MCF 10A (cell line): ENCODE measurements around the gene HTT. TPM values are rescaled to one million over a fixed set of nuclear protein-coding genes. Genes with fewer than 3 reads are reported as not detected.
"Not testable (repeated sequence)": the region's sequence is repeated elsewhere in the genome, so short reads cannot be mapped to it uniquely, and the experiment has no call there.

ENCODE experiments used
- BruUV-seq: library from RNA; stranded (reverse); fragments of 400-500 nt; replicated peaks from 2 replicates; lab custom pipeline; 2021; lab: Mats Ljungman, UMichigan
- CTCF ChIA-PET: fragments of 300-600 bp; sonication (Branson Sonifier 250); formaldehyde crosslinking; extraction: SDS; loops from one replicate; lab custom pipeline; 2021; ENCODE audit warnings: antibody characterized with exemption, inconsistent platforms; lab: Yijun Ruan, JAX
- POLR2A ChIA-PET: fragments of 300-600, 350-650 bp; sonication (Branson Sonifier 250); formaldehyde crosslinking; extraction: SDS; loops from one replicate; lab custom pipeline; 2020; ENCODE audit warnings: antibody characterized with exemption, inconsistent platforms; lab: Yijun Ruan, JAX
- DNase-seq: peaks from one replicate; pipeline ENCODE4 v3.0.0-alpha.2; 2018; ENCODE audit not compliant: unreplicated experiment
- H3K27ac Mint-ChIP-seq: one replicate; pipeline ENCODE4 v1.8.0; 2022; ENCODE audit warnings: mild to moderate bottlenecking, low read depth, mixed read lengths; ENCODE audit not compliant: unreplicated experiment
- H3K27me3 Mint-ChIP-seq: one replicate; pipeline ENCODE4 v1.8.0; 2022; ENCODE audit warnings: mixed read lengths; ENCODE audit not compliant: insufficient read depth, unreplicated experiment
- H3K36me3 Mint-ChIP-seq: one replicate; pipeline ENCODE4 v1.8.0; 2022; ENCODE audit warnings: mild to moderate bottlenecking, moderate library complexity, mixed read lengths; ENCODE audit not compliant: insufficient read depth, unreplicated experiment
- H3K4me1 Mint-ChIP-seq: one replicate; pipeline ENCODE4 v1.8.0; 2022; ENCODE audit warnings: mixed read lengths; ENCODE audit not compliant: insufficient read depth, unreplicated experiment
- H3K4me3 Mint-ChIP-seq: one replicate; pipeline ENCODE4 v1.8.0; 2022; ENCODE audit warnings: mild to moderate bottlenecking, moderate library complexity, mixed read lengths; ENCODE audit not compliant: unreplicated experiment
- H3K9me3 Mint-ChIP-seq: one replicate; pipeline ENCODE4 v1.8.0; 2022; ENCODE audit warnings: mixed read lengths; ENCODE audit not compliant: unreplicated experiment
- intact Hi-C: fragments of 100-400 bp; cut with micrococcal nuclease; formaldehyde crosslinking; loops from 2 replicates; pipeline ENCODE4 v1.14.1; 2022
- total RNA-seq: library from RNA; stranded (reverse); gene quantifications from 2 replicates; pipeline ENCODE4 v1.2.3, GENCODE V29; 2022
- TF ChIP-seq, protein P1 (sequence below): fragments of 200-600 bp; IDR thresholded peaks from one replicate; pipeline ENCODE4 v1.8.0; 2022; ENCODE audit warnings: antibody characterized with exemption, mild to moderate bottlenecking; ENCODE audit not compliant: unreplicated experiment

The HTT gene
- total RNA-seq, 1 experiment from 2014 or later = 47.4 TPM

DNA sequence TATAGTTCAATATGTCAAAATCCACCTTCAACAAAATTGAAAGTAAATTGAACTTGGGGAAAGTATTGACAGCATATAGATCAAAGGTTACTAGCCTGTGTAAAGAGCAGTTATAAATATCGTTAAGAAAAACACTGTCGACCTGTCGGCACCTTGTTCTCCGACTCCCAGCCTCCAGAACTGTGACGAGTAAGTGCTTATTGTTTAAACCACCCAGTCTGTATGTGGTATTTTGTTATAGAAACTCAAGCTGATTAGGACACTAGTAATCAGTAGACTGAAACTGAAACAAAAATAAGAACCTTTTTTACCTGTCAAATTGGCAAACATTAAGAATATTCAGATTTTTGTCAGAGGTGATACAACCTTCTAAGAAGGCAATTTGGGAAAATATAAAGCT lies 17.0 kb downstream of the HTT start:
- Mint-ChIP-seq H3K4me3 (no peak overlapping the region), H3K27ac (no peak overlapping the region), H3K9me3 (no peaks in the 10 kb centered on the region), H3K36me3 (peaks cover 60% of the 10 kb centered on the region), H3K4me1 (peaks cover 5% of the 10 kb centered on the region), H3K27me3 (no peaks in the 10 kb centered on the region)
- POLR2A ChIA-PET = interaction anchor here (0.5 to 1.6 kb wide), 3 partner anchors 8 to 155 kb away, joined by 3 to 6 read pairs (median 3); no protein-coding TSS in a partner anchor
- no peak for DNase-seq
- CTCF ChIA-PET = no interaction called here
- TF ChIP-seq, protein P1, sequence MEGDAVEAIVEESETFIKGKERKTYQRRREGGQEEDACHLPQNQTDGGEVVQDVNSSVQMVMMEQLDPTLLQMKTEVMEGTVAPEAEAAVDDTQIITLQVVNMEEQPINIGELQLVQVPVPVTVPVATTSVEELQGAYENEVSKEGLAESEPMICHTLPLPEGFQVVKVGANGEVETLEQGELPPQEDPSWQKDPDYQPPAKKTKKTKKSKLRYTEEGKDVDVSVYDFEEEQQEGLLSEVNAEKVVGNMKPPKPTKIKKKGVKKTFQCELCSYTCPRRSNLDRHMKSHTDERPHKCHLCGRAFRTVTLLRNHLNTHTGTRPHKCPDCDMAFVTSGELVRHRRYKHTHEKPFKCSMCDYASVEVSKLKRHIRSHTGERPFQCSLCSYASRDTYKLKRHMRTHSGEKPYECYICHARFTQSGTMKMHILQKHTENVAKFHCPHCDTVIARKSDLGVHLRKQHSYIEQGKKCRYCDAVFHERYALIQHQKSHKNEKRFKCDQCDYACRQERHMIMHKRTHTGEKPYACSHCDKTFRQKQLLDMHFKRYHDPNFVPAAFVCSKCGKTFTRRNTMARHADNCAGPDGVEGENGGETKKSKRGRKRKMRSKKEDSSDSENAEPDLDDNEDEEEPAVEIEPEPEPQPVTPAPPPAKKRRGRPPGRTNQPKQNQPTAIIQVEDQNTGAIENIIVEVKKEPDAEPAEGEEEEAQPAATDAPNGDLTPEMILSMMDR = no peak
- intact Hi-C loops = no loop called here
- BruUV-seq = no TSS peak

DNA sequence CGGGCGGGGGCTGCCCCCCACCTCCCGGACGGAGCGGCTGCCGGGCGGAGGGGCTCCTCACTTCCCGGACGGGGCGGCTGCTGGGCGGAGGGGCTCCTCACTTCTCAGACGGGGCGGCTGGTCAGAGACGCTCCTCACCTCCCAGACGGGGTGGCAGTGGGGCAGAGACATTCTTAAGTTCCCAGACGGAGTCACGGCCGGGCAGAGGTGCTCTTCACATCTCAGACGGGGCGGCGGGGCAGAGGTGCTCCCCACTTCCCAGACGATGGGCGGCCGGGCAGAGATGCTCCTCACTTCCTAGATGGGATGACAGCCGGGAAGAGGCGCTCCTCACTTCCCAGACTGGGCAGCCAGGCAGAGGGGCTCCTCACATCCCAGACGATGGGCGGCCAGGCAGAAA lies 20.2 kb downstream of the HTT start:
- H3K27ac Mint-ChIP-seq, H3K4me1 Mint-ChIP-seq, intact Hi-C loops, H3K27me3 Mint-ChIP-seq, DNase-seq, H3K9me3 Mint-ChIP-seq, H3K4me3 Mint-ChIP-seq, BruUV-seq, POLR2A ChIA-PET, CTCF ChIA-PET: not testable (repeated sequence)
- peaks cover 50% of the 10 kb centered on the region for H3K36me3 Mint-ChIP-seq

DNA sequence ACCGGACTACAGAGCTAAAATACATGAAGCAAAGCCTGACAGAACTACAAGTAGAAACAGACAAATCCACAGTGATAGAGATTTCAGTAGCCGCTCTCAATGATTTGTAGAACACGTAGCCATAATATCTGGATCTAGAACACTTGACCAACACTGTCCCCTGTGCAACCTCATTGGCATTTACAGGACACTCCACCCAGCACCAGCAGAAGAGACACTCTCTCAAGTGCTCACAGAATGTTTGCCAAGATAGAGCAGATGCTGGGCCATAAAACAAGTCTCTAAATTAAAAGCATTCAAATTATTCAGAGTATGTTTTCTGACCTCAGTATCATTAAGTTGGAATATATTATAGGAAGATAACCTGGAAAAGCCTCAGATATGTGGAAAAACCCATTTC lies 21.7 kb downstream of the HTT start:
- Mint-ChIP-seq H3K27ac (no peak overlapping the region), H3K4me3 (no peak overlapping the region), H3K9me3 (no peaks in the 10 kb centered on the region), H3K27me3 (no peaks in the 10 kb centered on the region), H3K4me1 (peaks cover 5% of the 10 kb centered on the region), H3K36me3 (peaks cover 50% of the 10 kb centered on the region)
- intact Hi-C loops = no loop called here
- ChIA-PET POLR2A (interaction anchor here (0.6 kb wide), 1 partner anchor 132 kb away, joined by 3 read pairs; no protein-coding TSS in a partner anchor), CTCF (interaction anchor here (3.5 kb wide), 1 partner anchor 11 kb away, joined by 14 read pairs; no protein-coding TSS in a partner anchor)
- BruUV-seq = no TSS peak
- TF ChIP-seq, protein P1 = no peak
- no peak for DNase-seq

DNA sequence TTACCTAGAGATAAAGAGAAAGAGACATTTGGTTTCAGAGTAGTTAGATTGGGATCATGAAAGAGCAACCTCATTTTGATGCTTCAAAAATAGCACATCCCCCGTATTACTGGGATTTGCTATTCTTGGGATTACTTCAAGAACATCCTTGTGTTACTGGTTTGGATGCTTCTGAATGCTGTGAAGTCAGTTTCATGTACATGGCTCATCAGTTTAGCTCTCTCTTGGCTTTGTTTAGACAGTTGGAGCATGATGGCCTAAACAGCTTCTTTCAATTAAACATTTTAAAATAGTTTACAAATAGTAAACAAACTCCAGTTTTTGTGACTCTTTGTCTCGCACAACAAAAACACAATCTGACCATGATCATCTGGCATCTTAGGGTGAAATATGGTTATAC lies 23.9 kb downstream of the HTT start:
- BruUV-seq = no TSS peak
- ChIA-PET CTCF (interaction anchor here (3.5 kb wide), 1 partner anchor 9 kb away, joined by 14 read pairs; no protein-coding TSS in a partner anchor), POLR2A (no interaction called here)
- Mint-ChIP-seq H3K9me3 (no peaks in the 10 kb centered on the region), H3K27ac (no peak overlapping the region), H3K36me3 (peaks cover 46% of the 10 kb centered on the region), H3K4me3 (no peak overlapping the region), H3K27me3 (no peaks in the 10 kb centered on the region), H3K4me1 (no peaks in the 10 kb centered on the region)
- intact Hi-C loops = no loop called here
- TF ChIP-seq, protein P1 = no peak
- no peak for DNase-seq
